Measurements from ENCODE around the gene VPS18.

The VPS18 gene

GRCh38 chr15:40925495-40925862 is 31.2 kb downstream of the VPS18 start:
- DNase-seq = no peak

GRCh38 chr15:40925863-40926658 is 31.8 kb downstream of the VPS18 start:
- DNase-seq = no peak

GRCh38 chr15:40926659-40927494 is 32.6 kb downstream of the VPS18 start:
- no peak for DNase-seq

- DNase-seq = no peak
These were observed 33.2 kb downstream of the VPS18 start for GRCh38 chr15:40927495-40927872.

GRCh38 chr15:40927873-40928806 is 33.9 kb downstream of the VPS18 start:
- no peak for DNase-seq

GRCh38 chr15:40928821-40929659 is 34.8 kb downstream of the VPS18 start, which contains the start of gene DLL4:
TSS of gene DLL4 (plus strand) at chr15:40929340. CDS start at chr15:40929669, 329 bp downstream.
- DNase-seq = peak; percentile 37

GRCh38 chr15:40929660-40930429 is 35.6 kb downstream of the VPS18 start:
- DNase-seq = no peak

GRCh38 chr15:40930430-40931299 is 36.4 kb downstream of the VPS18 start:
- peak; percentile 75 for DNase-seq

GRCh38 chr15:40931300-40932142 is 37.3 kb downstream of the VPS18 start:
- DNase-seq = no peak

GRCh38 chr15:40932156-40932555 is 37.9 kb downstream of the VPS18 start:
- no peak for DNase-seq

- DNase-seq = no peak
These were observed 38.6 kb downstream of the VPS18 start for GRCh38 chr15:40932649-40933516.

- no peak for DNase-seq
These were observed 39.3 kb downstream of the VPS18 start for GRCh38 chr15:40933517-40933902.

GRCh38 chr15:40934457-40934856 is 40.2 kb downstream of the VPS18 start:
- DNase-seq = no peak

GRCh38 chr15:40936234-40936708 is 42.0 kb downstream of the VPS18 start:
- no peak for DNase-seq

GRCh38 chr15:40936709-40937666 is 42.7 kb downstream of the VPS18 start:
- no peak for DNase-seq

- DNase-seq = peak; percentile 20
These were observed 43.7 kb downstream of the VPS18 start for GRCh38 chr15:40937762-40938535.
